ENCODE data around the gene ATP2B3. TPM values are rescaled to one million over a fixed set of nuclear protein-coding genes. Genes with fewer than 3 reads are reported as not detected.

Gene ATP2B3
- total and polyA plus RNA-seq, 9 of the 15 experiments (the other 6 are each of a cell fraction or from before 2014, with no cell fraction given): 0.04 TPM; not detected in 8

GRCh38 chrX:153539171-153539978 is 21.9 kb downstream of the ATP2B3 start (continued):
- TF ChIP-seq ZNF609 (CRISPR knock-in tag; IDR thresholded peaks at IDR 0.05; ENCODE audit: borderline replicate concordance) (no peak), KLF6 (CRISPR knock-in tag; IDR thresholded peaks at IDR 0.05; ENCODE audit: borderline replicate concordance) (no peak), THRB (CRISPR knock-in tag; conservative IDR thresholded peaks at IDR 0.05) (no peak), ATF7 (IDR thresholded peaks at IDR 0.05) (0 out of 2 replicates have a peak, but pooled peaks have one; percentile 27), BMI1 (IDR thresholded peaks at IDR 0.05; ENCODE audit: low read length) (no peak), RBFOX2 (IDR thresholded peaks at IDR 0.05; ENCODE audit: low read depth, low read length) (peak; percentile 30; the same call in 1 of the 2 replicates), KLF16 (IDR thresholded peaks at IDR 0.05) (peak; percentile 42; the same call in 1 of the 2 replicates), ZNF445 (CRISPR knock-in tag; IDR thresholded peaks at IDR 0.05; ENCODE audit: low read depth) (no peak), ZBTB49 (CRISPR knock-in tag; IDR thresholded peaks at IDR 0.05; ENCODE audit: borderline replicate concordance) (no peak), TAF7 (tag; IDR thresholded peaks at IDR 0.05) (no peak), HNRNPL (IDR thresholded peaks at IDR 0.05; ENCODE audit: low read depth, low read length) (no peak), CTCF (IDR thresholded peaks at IDR 0.05 in 2 of 3, conservative IDR thresholded peaks at IDR 0.05 in 1 of 3; ENCODE audit: insufficient read depth in 2 of 3, low read depth in 1 of 3, low read length in 3 of 3) (peak; percentile 94 to 99 (median 99)), ZNF395 (CRISPR knock-in tag; IDR thresholded peaks at IDR 0.05) (no peak), NFXL1 (CRISPR knock-in tag; IDR thresholded peaks at IDR 0.05) (no peak)

Measured in K562 (cell line).